Left ventricle myocardium superior (tissue), 1 donor: ENCODE results near the gene MTREX. TPM values are rescaled to one million over a fixed set of nuclear protein-coding genes. Genes with fewer than 3 reads are reported as not detected.
A peak's percentile ranks its signal among the peaks of the same experiment; 100 is the strongest.
"Not testable (repeated sequence)": the region's sequence is repeated elsewhere in the genome, so short reads cannot be mapped to it uniquely, and the experiment has no call there.

Experiments used
- ATAC-seq: fragments of 200-7000 bp; cut with Tn5 transposase; one replicate; pipeline ENCODE4 v1.9.1; 2020; ENCODE audit warnings: mild to moderate bottlenecking, moderate library complexity
- DNase-seq: peaks from one replicate; pipeline ENCODE4 v3.0.0-alpha.2; 2020
- intact Hi-C: fragments of 100-400 bp; cut with micrococcal nuclease; formaldehyde crosslinking; loops from one replicate; pipeline ENCODE4 v1.11.0; 2022
- long read RNA-seq: library from polyadenylated mRNA; unstranded; transcript quantifications from one replicate; pipeline ENCODE4 v2.0.0, GENCODE V29; 2021
- total RNA-seq: library from RNA; stranded (reverse); fragmentation: NEBNext Ultra II Directional; extraction: Animal tissue kit (Norgen Biotek cat#: 25700); gene quantifications from one replicate; pipeline ENCODE4 v1.2.1, GENCODE V29; 2021
- donor health status: DM: no; HTN: yes; CAD: no; lungs with severe emphysema.

MTREX gene
- 69.9 TPM for total RNA-seq
- long read RNA-seq, full-length matches to known transcripts: 16 of 31 reads
- long read RNA-seq, partial matches to known transcripts: 13 of 31 reads
- long read RNA-seq, other reads (novel, unspliced or antisense): 2 of 31 reads

- ATAC-seq (peak; percentile 98), DNase-seq (peak; percentile 94)
- intact Hi-C loops: no loop called here
These were observed at the start of gene MTREX, which contains the start of gene DHX29 for GRCh38 chr5:55307383-55308253. Gene MTREX, plus strand, starts transcription at chr5:55307989. Its CDS starts 25 bp downstream, at chr5:55308014. Gene DHX29, minus strand, starts transcription at chr5:55307694. Its CDS starts 121 bp downstream, at chr5:55307573.

DNA sequence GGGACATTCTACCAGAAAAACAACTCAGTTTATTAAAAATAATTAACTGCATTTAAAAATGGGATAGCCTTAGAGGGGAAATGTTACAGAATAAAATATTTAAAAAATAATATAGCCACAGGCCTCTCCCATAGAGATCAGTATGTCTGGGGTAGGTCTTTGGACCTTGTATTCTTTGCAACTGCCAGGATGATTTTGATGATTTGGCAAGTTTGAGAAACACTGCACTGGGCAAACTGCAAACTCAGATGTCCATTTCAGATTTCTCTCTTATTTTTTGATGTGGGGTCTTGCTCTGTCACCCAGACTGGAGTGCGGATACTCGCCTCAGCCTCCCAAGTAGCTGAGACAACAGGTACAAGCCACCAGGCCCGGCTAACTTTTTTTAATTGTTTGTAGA is 49.5 kb upstream of the MTREX start:
- intact Hi-C loops: no loop called here
- DNase-seq (no peak), ATAC-seq (no peak)

DNA sequence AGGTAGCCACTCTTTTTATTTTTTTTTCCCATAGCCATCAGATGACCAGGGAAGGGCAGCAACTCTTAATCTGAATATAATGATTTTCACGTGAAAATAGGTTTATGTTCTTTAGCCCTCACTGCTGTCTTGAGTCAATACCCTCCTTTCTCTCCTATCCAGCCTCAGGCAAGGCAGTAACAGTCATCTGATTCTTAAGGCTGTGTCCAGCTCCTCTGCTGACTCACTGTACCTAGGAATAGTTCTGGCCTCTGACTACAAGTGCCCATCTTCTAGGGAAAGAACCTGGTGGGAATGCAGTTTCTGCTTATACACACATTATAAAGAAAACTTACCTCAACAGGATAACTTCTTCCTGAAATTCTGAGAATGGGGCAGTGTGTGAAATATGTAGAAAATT is 31.0 kb upstream of the MTREX start:
- DNase-seq (no peak), ATAC-seq (no peak)
- intact Hi-C loops: no loop called here

DNA sequence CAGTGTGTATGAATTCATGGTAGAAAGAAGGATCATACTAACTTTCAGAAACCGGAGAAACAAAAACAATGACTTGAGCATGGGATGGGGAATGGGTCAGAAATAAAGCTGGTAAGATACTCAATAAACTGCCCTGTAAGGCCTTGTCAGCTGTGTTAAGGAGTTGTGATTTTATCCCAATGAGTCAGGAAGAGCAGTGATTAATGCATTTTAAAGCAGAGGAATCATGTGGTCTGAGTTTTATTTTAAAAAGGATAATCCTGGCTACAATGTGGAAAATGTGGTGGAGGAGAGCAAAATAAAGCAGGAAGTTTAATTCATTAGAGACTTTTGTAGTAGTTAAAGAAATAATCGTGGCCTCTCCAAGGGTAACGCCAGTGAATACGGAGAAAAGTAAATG is 29.0 kb upstream of the MTREX start:
- intact Hi-C loops: no loop called here
- ATAC-seq: no peak
- no peak for DNase-seq

DNA sequence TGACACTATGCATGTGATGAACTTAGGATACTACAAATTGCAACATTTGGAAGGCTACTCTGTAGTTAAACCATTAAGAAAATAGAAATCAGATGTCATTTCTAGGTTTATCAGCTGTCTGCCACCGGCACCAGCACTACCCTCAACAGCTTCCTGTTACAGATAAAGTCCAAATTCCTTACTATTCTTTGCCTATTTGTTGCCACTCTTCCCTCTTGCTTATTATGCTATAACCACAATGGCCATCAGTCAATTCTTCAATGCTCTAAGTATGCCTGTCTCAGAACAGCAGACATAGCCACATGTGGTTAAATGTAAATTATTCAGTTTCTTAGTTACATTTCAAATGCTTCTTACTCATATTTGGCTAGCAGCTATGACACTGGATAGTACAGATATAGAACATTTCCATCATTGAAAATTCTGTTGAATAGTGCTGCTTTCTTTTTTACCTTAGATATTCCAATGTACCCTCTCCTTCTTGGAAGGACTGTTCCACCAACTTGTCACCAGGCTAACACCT is 21.3 kb upstream of the MTREX start:
- no peak for ATAC-seq
- intact Hi-C loops: no loop called here
- no peak for DNase-seq

- DNase-seq (no peak), ATAC-seq (no peak)
- intact Hi-C loops: no loop called here
These were observed 18.0 kb upstream of the MTREX start for GRCh38 chr5:55289808-55290207.

DNA sequence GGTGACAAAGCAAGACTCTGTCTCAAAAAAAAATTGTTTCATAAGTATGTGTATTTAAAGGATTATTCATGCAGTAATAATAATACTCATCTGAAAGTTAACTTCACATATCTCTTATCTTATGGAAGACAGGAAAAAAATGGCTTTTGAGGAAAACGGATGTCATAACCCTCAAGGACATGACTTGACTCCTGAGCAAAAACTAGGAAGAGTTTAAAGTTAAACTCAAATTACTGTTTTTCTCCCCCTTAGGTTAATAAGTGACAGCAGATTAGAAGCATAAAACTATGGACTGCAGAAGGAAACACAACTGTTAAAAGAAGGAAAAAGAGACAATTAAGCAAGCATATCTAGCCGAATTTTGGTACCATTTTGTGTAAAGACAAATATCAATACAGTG is 16.8 kb upstream of the MTREX start:
- ATAC-seq (no peak), DNase-seq (no peak)
- intact Hi-C loops: no loop called here

DNA sequence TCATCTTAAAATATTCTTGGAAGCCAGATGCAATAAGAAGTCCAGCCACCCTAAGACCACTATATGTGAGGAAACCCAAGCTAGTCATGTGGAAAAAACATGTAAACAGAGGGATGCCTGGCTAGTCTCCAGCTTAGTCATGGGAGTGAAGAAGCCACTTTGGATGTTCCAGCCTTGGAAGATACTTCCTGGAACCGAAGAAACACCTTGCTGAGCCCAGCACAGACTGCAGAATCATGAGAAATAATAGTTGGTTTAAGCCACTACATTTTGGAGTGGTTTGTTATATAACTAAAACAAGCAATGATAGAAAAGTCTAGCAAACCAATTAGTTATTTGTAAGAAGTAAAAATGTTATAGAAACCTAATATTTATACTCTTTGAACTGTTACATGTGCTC is 12.9 kb upstream of the MTREX start:
- no peak for DNase-seq
- intact Hi-C loops: no loop called here
- no peak for ATAC-seq

DNA sequence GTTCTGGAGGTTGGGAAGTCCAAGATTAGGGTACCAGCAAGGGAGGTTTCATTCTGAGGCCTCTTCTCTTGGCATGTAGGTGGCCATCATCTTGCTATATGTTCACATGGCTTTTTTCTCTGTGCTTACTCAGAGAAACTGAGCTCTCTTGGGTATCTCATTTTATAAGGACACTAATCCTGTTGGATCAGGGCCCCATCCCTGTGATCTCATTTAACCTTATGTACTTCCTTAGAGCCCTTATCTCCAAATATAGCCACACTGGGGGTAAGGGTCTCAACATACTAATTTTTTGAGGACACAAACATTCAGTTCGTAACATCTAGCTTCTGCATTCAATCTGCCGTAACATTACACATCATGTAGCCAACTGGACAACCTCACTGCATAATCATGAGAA is 6.9 kb upstream of the MTREX start:
- ATAC-seq: no peak

GRCh38 chr5:55303238-55303690 is 4.5 kb upstream of the MTREX start:
- ATAC-seq (no peak), DNase-seq (no peak)
- intact Hi-C loops: no loop called here

More for the DNA sequence above, 6.9 kb upstream of the MTREX start:
- intact Hi-C loops: no loop called here
- DNase-seq: no peak

DNA sequence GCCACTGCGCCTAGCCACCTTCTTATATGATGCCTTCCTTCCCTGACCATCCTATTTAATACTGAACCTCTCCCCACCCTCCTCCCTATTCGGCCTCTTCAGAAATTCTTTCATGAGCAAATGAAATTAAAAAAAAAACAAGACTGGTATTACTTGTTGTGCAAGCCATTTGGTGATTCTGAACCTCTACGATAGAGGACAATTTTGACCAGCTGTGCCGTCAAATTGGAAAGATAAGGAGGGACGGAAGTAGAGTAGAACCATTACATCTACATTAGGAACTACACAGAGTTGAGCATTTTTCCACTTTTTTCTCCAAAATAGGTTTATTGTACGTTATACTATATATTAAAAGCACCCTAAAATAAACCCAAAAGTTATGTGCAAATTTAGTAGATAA is 3.2 kb upstream of the MTREX start:
- DNase-seq (no peak), ATAC-seq (no peak)
- intact Hi-C loops: no loop called here

DNA sequence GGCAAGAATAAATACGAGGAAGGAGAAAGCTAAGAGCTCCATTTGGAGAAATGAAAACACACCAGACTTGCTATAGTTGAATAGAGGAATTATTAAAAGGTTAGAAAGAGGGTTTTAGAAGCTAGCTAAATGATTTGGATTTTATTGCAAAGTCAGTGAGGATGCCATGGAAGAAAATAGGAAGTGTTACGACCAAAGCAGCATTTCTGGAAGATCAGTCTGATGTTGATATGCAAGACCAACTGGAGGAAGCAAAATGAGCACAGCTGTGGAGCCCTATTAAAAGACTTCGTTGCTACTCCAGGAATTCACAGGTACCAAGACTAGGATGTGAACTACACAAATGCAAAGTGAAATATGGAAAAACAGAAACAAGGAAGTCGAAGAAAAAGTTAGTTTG is 2.4 kb upstream of the MTREX start:
- intact Hi-C loops: no loop called here
- ATAC-seq (no peak), DNase-seq (no peak)

- ATAC-seq (peak; percentile 1), DNase-seq (no peak)
- intact Hi-C loops: no loop called here
These were observed 977 bp upstream of the MTREX start for GRCh38 chr5:55306641-55307382.

DNA sequence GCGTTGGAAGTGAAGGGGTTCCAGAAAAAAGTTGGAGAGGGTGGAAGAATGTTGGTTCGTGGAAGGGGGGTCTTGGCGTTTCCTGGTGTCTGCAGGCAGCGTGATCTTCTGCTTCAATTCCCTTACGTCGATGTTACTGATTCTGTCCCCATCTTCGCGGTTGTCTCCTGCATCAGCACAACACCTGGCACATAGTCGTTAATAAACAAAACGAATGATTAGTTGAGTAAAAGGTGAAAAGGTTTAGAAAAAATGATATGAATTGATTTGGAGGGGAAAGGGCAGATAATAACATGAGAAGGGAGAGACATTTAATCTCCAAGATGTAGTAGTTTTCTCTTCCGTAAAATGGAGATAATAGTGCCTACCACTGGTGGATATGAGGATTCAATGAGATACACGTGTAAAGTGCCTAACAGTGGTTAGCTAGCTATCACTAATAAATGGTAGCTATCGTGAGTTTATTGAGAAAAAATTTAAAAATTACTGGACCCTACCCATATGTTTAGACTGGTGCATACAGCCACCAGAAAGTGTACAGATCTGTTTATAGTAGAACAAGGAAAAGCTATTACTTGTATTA is 556 bp downstream of the MTREX start:
- intact Hi-C loops: no loop called here
- ATAC-seq (peak; percentile 1), DNase-seq (no peak)

- ATAC-seq: no peak
- intact Hi-C loops: no loop called here
- DNase-seq: no peak
These were observed 6.3 kb downstream of the MTREX start for GRCh38 chr5:55313870-55314617.

- no peak for ATAC-seq
- DNase-seq: no peak
- intact Hi-C loops: no loop called here
These were observed 8.5 kb downstream of the MTREX start for GRCh38 chr5:55316289-55316688.

GRCh38 chr5:55316837-55317236 is 9.0 kb downstream of the MTREX start:
- intact Hi-C loops: no loop called here
- DNase-seq (no peak), ATAC-seq (no peak)

- ATAC-seq, intact Hi-C loops, DNase-seq: not testable (repeated sequence)
These were observed 10.4 kb downstream of the MTREX start for GRCh38 chr5:55318237-55318636.

- ATAC-seq (no peak), DNase-seq (no peak)
- intact Hi-C loops: no loop called here
These were observed 11.7 kb downstream of the MTREX start for GRCh38 chr5:55319491-55319890.
